ENCODE measurements around the gene SLC22A23. TPM values are rescaled to one million over a fixed set of nuclear protein-coding genes. Genes with fewer than 3 reads are reported as not detected.

SLC22A23 gene
- total RNA-seq, 1 experiment from 2014 or later: 5.7 TPM

DNA sequence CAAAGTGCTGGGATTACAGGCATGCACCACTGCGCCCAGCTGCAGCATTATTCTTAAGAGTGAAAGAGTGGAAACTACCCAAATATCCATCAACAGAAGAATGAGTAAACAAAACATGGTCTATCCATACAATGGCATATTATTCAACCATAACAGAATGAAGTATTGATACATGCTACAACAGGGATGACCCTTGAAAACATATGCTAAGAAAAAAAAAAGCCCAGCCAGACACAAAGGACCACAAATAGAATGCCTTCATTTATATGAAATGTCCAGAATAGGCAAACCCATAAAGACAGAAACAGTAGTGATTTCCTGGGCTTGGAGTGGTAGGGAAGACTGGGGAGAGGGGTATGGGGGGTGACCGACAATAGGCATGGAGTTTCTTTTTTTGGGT is 236.5 kb downstream of the SLC22A23 start:
- H3K9me3 ChIP-seq (ENCODE audit: low read length): no peaks in the 10 kb centered on the region
- no peaks in the 10 kb centered on the region for H3K4me1 ChIP-seq (ENCODE audit: insufficient read depth, low read length)
- no peak overlapping the region for H3K4me2 ChIP-seq (ENCODE audit: low read length)
- POLR2A ChIA-PET (ENCODE audit: unreplicated experiment): no interaction called here
- no peak overlapping the region for H3K9ac ChIP-seq (ENCODE audit: low read length)
- H3F3A ChIP-seq (ENCODE audit: low read length, unreplicated experiment): no peaks in the 10 kb centered on the region
- no peak for DNase-seq
- no peak overlapping the region for H2AFZ ChIP-seq (ENCODE audit: low read length)
- H4K20me1 ChIP-seq (ENCODE audit: low read length): no peaks in the 10 kb centered on the region
- no peaks in the 10 kb centered on the region for H3K36me3 ChIP-seq (ENCODE audit: low read depth, low read length)
- no peaks in the 10 kb centered on the region for H3K9me2 ChIP-seq (replicated peaks; ENCODE audit: low read length)
- no peak overlapping the region for H3K4me3 ChIP-seq (ENCODE audit: low read length)
- TF ChIP-seq EZH2 (IDR thresholded peaks at IDR 0.05; ENCODE audit: low read length, unreplicated experiment) (no peak), EZH2phosphoT487 (IDR thresholded peaks at IDR 0.05; ENCODE audit: borderline replicate concordance, low read length) (no peak)
- TF ChIP-seq, protein P1, sequence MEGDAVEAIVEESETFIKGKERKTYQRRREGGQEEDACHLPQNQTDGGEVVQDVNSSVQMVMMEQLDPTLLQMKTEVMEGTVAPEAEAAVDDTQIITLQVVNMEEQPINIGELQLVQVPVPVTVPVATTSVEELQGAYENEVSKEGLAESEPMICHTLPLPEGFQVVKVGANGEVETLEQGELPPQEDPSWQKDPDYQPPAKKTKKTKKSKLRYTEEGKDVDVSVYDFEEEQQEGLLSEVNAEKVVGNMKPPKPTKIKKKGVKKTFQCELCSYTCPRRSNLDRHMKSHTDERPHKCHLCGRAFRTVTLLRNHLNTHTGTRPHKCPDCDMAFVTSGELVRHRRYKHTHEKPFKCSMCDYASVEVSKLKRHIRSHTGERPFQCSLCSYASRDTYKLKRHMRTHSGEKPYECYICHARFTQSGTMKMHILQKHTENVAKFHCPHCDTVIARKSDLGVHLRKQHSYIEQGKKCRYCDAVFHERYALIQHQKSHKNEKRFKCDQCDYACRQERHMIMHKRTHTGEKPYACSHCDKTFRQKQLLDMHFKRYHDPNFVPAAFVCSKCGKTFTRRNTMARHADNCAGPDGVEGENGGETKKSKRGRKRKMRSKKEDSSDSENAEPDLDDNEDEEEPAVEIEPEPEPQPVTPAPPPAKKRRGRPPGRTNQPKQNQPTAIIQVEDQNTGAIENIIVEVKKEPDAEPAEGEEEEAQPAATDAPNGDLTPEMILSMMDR (conservative IDR thresholded peaks at IDR 0.05; ENCODE audit: low read depth, low read length): no peak
- H3K79me2 ChIP-seq (ENCODE audit: low read length): no peaks in the 10 kb centered on the region
- no peak overlapping the region for H3K27ac ChIP-seq (ENCODE audit: low read length)
- BruUV-seq (replicated peaks): no TSS peak
- ATAC-seq: no peak
- H3K27me3 ChIP-seq (ENCODE audit: low read length): peaks cover 12% of the 10 kb centered on the region; the same call in 1 of the 2 replicates
- intact Hi-C loops (cut with micrococcal nuclease): no loop called here
- CTCF ChIA-PET: no interaction called here

Other genes with a start within 250 kb of the SLC22A23 start
- 5.1 and 6.5 TPM in 2 replicates for gene TUBB2B, start 229.4 kb downstream of the SLC22A23 start, total RNA-seq (2014; rRNA removed)
- gene PSMG4, start 198.1 kb downstream of the SLC22A23 start, total RNA-seq (2014; rRNA removed): 51.9 and 63.3 TPM in 2 replicates

Measured in PC-3 (cell line).